GM12878 (cell line): Measurements from ENCODE around the gene PDLIM4. TPM values are rescaled to one million over a fixed set of nuclear protein-coding genes. Genes with fewer than 3 reads are reported as not detected.

Experiments
- ATAC-seq: fragments of 200-7000 bp; cut with Tn5 transposase; 3 replicates; pipeline ENCODE4 v1.9.1; 2020; ENCODE audit warnings: mild to moderate bottlenecking, moderate library complexity
- BruUV-seq: library from RNA; stranded (reverse); fragments of 400-500 nt; replicated peaks from 2 replicates; lab custom pipeline; 2021; lab: Mats Ljungman, UMichigan
- CTCF ChIA-PET: fragments of 300-600 bp; sonication (Branson Sonifier 250); formaldehyde crosslinking; extraction: SDS; loops from one replicate; lab custom pipeline; 2021; ENCODE audit warnings: inconsistent platforms; lab: Yijun Ruan, JAX
- POLR2A ChIA-PET: fragments of 350-600 bp; formaldehyde crosslinking; extraction: SDS; loops from one replicate; lab custom pipeline; 2021; ENCODE audit warnings: inconsistent platforms; lab: Charles Lee
- RAD21 ChIA-PET: fragments of 300-600 bp; sonication (Branson Sonifier 250); formaldehyde crosslinking; loops from one replicate; lab custom pipeline; 2023; ENCODE audit warnings: antibody characterized with exemption; ENCODE audit not compliant: unreplicated experiment; lab: Charles Lee
- SMC1A ChIA-PET: fragments of 300-600 bp; sonication (Branson Sonifier 250); formaldehyde crosslinking; loops from one replicate; lab custom pipeline; 2023; ENCODE audit not compliant: unreplicated experiment, uncharacterized antibody; lab: Charles Lee
- DNase-seq: peaks from one replicate; pipeline ENCODE4 v3.0.0-alpha.2; 2011; ENCODE audit warnings: low read depth, low spot score
- FAIRE-seq: peaks from 3 replicates; lab custom pipeline; 2011; peaks lifted over from hg19 to GRCh38; lab: Jason Lieb, UNC
- H2AFZ ChIP-seq: 2 replicates; pipeline ENCODE4 v1.6.0; 2011; ENCODE audit warnings: low read depth, low read length, control low read depth; ENCODE audit not compliant: control insufficient read depth
- H3K27ac ChIP-seq: 2 replicates; pipeline ENCODE4 v1.5.1; 2011; ENCODE audit warnings: control low read depth; ENCODE audit not compliant: control insufficient read depth, insufficient read depth
- H3K27me3 ChIP-seq, 2 experiments: replicated peaks in 1 of 2; 2 replicates each; pipeline versions ENCODE4 v1.6.0 to v1.6.1; 2011; ENCODE audit warnings: low read length in 1 of 2; ENCODE audit not compliant: control insufficient read depth in 2 of 2, insufficient read depth in 2 of 2
- H3K36me3 ChIP-seq, 2 experiments: 2 replicates each; pipeline ENCODE4 v1.5.1; 2011; ENCODE audit warnings: low read length in 1 of 2; ENCODE audit not compliant: control insufficient read depth in 2 of 2, insufficient read depth in 2 of 2
- H3K4me1 ChIP-seq: 2 replicates; pipeline ENCODE4 v1.6.1; 2011; ENCODE audit warnings: mild to moderate bottlenecking, low read length, moderate library complexity, mixed read lengths; ENCODE audit not compliant: control insufficient read depth, insufficient read depth
- H3K4me2 ChIP-seq: 2 replicates; pipeline ENCODE4 v1.6.0; 2011; ENCODE audit warnings: control low read depth; ENCODE audit not compliant: control insufficient read depth, insufficient read depth
- H3K4me3 ChIP-seq: fragments of 200-600 bp; sonication (generic); 2 replicates; pipeline ENCODE4 v1.5.1; 2016
- H3K79me2 ChIP-seq: 2 replicates; pipeline ENCODE4 v1.6.0; 2011; ENCODE audit warnings: low read length; ENCODE audit not compliant: control insufficient read depth, insufficient read depth
- H3K9ac ChIP-seq: 2 replicates; pipeline ENCODE4 v1.8.0; 2011; ENCODE audit warnings: low read length, control low read depth, mixed read lengths; ENCODE audit not compliant: control insufficient read depth, insufficient read depth
- H3K9me3 ChIP-seq: replicated peaks from 3 replicates; pipeline ENCODE4 v1.5.1; 2011; ENCODE audit warnings: mild to moderate bottlenecking, low read length; ENCODE audit not compliant: control insufficient read depth, insufficient read depth
- H4K20me1 ChIP-seq: 2 replicates; pipeline ENCODE4 v1.6.0; 2011; ENCODE audit not compliant: control insufficient read depth, insufficient read depth
- CHD1 ChIP-seq: IDR thresholded peaks from 2 replicates; pipeline ENCODE4 v1.6.1; 2012; ENCODE audit warnings: low read depth, low read length, improper control_type of control experiment
- CREB1 ChIP-seq: IDR thresholded peaks from 2 replicates; pipeline ENCODE4 v1.6.1; 2012; ENCODE audit warnings: low read depth, mild to moderate bottlenecking, inconsistent platforms
- E2F4 ChIP-seq: IDR thresholded peaks from 2 replicates; pipeline ENCODE4 v1.6.1; 2012; ENCODE audit warnings: low read depth, low read length, improper control_type of control experiment
- IKZF2 ChIP-seq, 2 experiments: fragments of 450-650 bp; IDR thresholded peaks; 2 replicates each; pipeline ENCODE4 v1.6.1; 2017; ENCODE audit warnings: mild to moderate bottlenecking in 2 of 2, moderate library complexity in 2 of 2
- IRF4 ChIP-seq: IDR thresholded peaks from 2 replicates; pipeline ENCODE4 v1.6.1; 2011; ENCODE audit warnings: low read depth, low read length
- TCF3 ChIP-seq: IDR thresholded peaks from 2 replicates; pipeline ENCODE4 v1.6.1; 2012; ENCODE audit warnings: low read depth, mild to moderate bottlenecking, low read length, borderline replicate concordance; ENCODE audit not compliant: insufficient read depth
- ZNF622 ChIP-seq: fragments of 450-650 bp; IDR thresholded peaks from 2 replicates; pipeline ENCODE4 v1.6.1; 2017; ENCODE audit warnings: mild to moderate bottlenecking, inconsistent platforms
- WGBS: methylation state at CpG from one replicate; pipeline ENCODE4 v1.1.6; 2016; ENCODE audit warnings: low lambda C conversion rate; ENCODE audit not compliant: insufficient replicate concordance, insufficient coverage; ENCODE audit errors: missing lambda C conversion rate; 5-methylcytosine and 5-hydroxymethylcytosine counted together
- in situ Hi-C: fragments of 300-500 bp; cut with MboI; formaldehyde crosslinking; loops from 9 replicates; pipeline ENCODE4 v1.14.3; 2018; ENCODE audit warnings: mixed read lengths
- intact Hi-C: fragments of 100-400 bp; cut with micrococcal nuclease; formaldehyde crosslinking; loops from one replicate; pipeline ENCODE4 v1.14.2; 2022; ENCODE audit not compliant: unreplicated experiment
- polyA plus RNA-seq, 11 experiments: library from polyadenylated mRNA; depleted of rRNA in 4 of 11; unstranded in 6 of 11; stranded (reverse) in 5 of 11; fragments of >200 nt; fragmentation: Nextera tagmentation in 4 of 11; fragmentation: Illumina TruSeq in 1 of 11; extraction: Ambion mirVana in 4 of 11; extraction: Trizol in 1 of 11; gene quantifications; 1 replicate in 1 of 11; 2 replicates in 10 of 11; pipeline versions ENCODE4 v1.2.1 to v1.2.3, GENCODE V29; 2011 to 2016; ENCODE audit warnings: inconsistent platforms in 2 of 11, missing spikeins in 2 of 11, low read depth in 1 of 11
- total RNA-seq, 4 experiments: library from RNA; depleted of rRNA in 3 of 4; stranded (reverse); fragments of >200 nt in 3 of 4; fragmentation: Illumina TruSeq in 1 of 4; extraction: Trizol in 1 of 4; gene quantifications; 2 replicates each; pipeline versions ENCODE4 v1.2.1 to v1.2.3, GENCODE V29; 2013 to 2021
- TF ChIP-seq, protein P1 (sequence below): IDR thresholded peaks from 2 replicates; pipeline ENCODE4 v1.6.1; 2011; ENCODE audit warnings: low read depth, low read length, improper control_type of control experiment, borderline replicate concordance
- TF ChIP-seq, protein P2 (sequence below): fragments of 450-650 bp; IDR thresholded peaks from 2 replicates; pipeline ENCODE4 v1.6.1; 2017; ENCODE audit warnings: mild to moderate bottlenecking, moderate library complexity

The PDLIM4 gene
- total and polyA plus RNA-seq, 10 of the 15 experiments (the other 5 are each of a cell fraction or from before 2014, with no cell fraction given) = 0.13 to 1.7 (median 0.39) TPM; not detected in 3

DNA sequence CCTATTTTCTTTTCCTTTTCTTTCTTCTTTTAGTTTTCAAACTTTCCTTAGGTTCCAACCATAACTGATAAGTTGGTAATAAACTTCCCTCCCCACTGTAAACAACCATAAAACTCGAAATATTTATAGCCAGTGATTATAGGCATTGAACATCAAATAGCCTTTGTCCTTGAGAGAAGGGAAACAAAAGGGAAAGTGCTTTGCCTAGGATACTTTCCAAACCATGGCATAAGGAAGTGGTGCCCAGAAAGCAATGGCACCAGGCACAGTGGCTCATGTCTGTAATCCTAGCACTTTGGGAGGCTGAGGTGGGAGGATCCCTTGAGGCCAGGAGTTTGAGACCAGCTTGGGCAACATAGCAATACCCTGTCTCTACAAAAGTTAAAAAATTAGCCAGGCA lies 11.9 kb upstream of the PDLIM4 start:
- WGBS = 0% methylated on average over 1 of the region's 1 CpG
- no peaks in the 10 kb centered on the region for H3K4me1 ChIP-seq
- no peaks in the 10 kb centered on the region for H3K36me3 ChIP-seq
- no TSS peak for BruUV-seq
- no peak overlapping the region for H3K4me2 ChIP-seq
- CTCF ChIA-PET = no interaction called here
- no peaks in the 10 kb centered on the region for H4K20me1 ChIP-seq
- intact Hi-C loops = no loop called here
- POLR2A ChIA-PET = no interaction called here
- SMC1A ChIA-PET = interaction anchor here (0.6 to 1.8 kb wide), 2 partner anchors 7 to 350 kb away, joined by 3 to 5 read pairs; no protein-coding TSS in a partner anchor
- FAIRE-seq (no peak), DNase-seq (no peak), ATAC-seq (no peak)
- no peak overlapping the region for H3K27ac ChIP-seq
- in situ Hi-C loops = no loop called here
- peaks cover 3% of the 10 kb centered on the region for H3K9me3 ChIP-seq
- RAD21 ChIA-PET = no interaction called here
- H2AFZ ChIP-seq = no peak overlapping the region
- TF ChIP-seq IKZF2 (IDR thresholded peaks at IDR 0.05) (no peak), E2F4 (no peak), IRF4 (no peak), ZNF622 (no peak), CREB1 (no peak), TCF3 (no peak), CHD1 (no peak)
- TF ChIP-seq, protein P1, sequence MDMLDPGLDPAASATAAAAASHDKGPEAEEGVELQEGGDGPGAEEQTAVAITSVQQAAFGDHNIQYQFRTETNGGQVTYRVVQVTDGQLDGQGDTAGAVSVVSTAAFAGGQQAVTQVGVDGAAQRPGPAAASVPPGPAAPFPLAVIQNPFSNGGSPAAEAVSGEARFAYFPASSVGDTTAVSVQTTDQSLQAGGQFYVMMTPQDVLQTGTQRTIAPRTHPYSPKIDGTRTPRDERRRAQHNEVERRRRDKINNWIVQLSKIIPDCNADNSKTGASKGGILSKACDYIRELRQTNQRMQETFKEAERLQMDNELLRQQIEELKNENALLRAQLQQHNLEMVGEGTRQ = no peak
- TF ChIP-seq, protein P2, sequence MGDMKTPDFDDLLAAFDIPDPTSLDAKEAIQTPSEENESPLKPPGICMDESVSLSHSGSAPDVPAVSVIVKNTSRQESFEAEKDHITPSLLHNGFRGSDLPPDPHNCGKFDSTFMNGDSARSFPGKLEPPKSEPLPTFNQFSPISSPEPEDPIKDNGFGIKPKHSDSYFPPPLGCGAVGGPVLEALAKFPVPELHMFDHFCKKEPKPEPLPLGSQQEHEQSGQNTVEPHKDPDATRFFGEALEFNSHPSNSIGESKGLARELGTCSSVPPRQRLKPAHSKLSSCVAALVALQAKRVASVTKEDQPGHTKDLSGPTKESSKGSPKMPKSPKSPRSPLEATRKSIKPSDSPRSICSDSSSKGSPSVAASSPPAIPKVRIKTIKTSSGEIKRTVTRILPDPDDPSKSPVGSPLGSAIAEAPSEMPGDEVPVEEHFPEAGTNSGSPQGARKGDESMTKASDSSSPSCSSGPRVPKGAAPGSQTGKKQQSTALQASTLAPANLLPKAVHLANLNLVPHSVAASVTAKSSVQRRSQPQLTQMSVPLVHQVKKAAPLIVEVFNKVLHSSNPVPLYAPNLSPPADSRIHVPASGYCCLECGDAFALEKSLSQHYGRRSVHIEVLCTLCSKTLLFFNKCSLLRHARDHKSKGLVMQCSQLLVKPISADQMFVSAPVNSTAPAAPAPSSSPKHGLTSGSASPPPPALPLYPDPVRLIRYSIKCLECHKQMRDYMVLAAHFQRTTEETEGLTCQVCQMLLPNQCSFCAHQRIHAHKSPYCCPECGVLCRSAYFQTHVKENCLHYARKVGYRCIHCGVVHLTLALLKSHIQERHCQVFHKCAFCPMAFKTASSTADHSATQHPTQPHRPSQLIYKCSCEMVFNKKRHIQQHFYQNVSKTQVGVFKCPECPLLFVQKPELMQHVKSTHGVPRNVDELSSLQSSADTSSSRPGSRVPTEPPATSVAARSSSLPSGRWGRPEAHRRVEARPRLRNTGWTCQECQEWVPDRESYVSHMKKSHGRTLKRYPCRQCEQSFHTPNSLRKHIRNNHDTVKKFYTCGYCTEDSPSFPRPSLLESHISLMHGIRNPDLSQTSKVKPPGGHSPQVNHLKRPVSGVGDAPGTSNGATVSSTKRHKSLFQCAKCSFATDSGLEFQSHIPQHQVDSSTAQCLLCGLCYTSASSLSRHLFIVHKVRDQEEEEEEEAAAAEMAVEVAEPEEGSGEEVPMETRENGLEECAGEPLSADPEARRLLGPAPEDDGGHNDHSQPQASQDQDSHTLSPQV = no peak
- H3K9ac ChIP-seq = no peak overlapping the region
- H3K4me3 ChIP-seq = no peak overlapping the region
- H3K79me2 ChIP-seq = no peaks in the 10 kb centered on the region
- no peaks in the 10 kb centered on the region; a peak in 1 of 4 replicates for H3K27me3 ChIP-seq
